GM21619 (cell line): ENCODE results near the gene APOBEC3H.

Experiments used
- ATAC-seq: cut with Tn5 transposase; IDR thresholded peaks from one replicate; pipeline ENCODE4 v1.9.1; 2021; ENCODE audit not compliant: unreplicated experiment

The APOBEC3H gene

DNA sequence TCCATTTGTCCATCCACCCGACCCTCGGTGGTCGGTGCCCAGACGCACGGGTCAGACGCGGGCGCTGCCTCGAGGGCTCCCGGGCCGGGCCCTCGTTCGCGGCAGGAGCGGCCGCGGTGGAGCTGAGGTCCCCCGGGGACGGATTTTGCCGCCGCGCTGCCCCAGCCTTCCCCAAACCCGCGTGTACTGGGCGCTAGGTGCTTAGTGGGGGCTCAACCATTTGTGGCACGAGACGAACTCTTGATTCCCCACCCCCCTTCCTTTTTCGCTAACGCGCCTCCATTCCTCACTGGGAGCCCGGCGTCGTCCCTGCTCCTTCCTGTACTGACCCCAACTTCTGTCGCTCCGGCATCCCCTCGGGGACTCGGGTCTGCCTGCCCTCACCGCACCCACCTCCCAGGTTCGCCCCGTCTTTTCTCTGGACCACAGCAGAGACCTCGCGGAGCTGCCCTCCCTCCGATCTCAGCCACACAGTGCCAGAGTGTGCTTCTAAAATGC is 56.2 kb downstream of the APOBEC3H start:
- no peak for ATAC-seq
